Fibroblast of lung (primary cell): Measurements from ENCODE around the gene OR1A2. TPM values are rescaled to one million over a fixed set of nuclear protein-coding genes. Genes with fewer than 3 reads are reported as not detected.
"Not testable (repeated sequence)": the region's sequence is repeated elsewhere in the genome, so short reads cannot be mapped to it uniquely, and the experiment has no call there.

Source experiments
- DNase-seq, 2 donors: peaks; one replicate each; pipeline versions ENCODE4 v3.0.0 to v3.0.0-alpha.2; 2010; ENCODE audit warnings: low read depth in 2 of 2
- H2AFZ ChIP-seq: 2 replicates; pipeline ENCODE4 v1.5.1; 2012; ENCODE audit warnings: low read length, control low read depth, inconsistent platforms
- H3K27ac ChIP-seq: 2 replicates; pipeline ENCODE4 v1.5.1; 2011; ENCODE audit warnings: low read length, control low read depth; ENCODE audit not compliant: insufficient read depth
- H3K27me3 ChIP-seq: 2 replicates; pipeline ENCODE4 v1.5.1; 2011; ENCODE audit warnings: mild to moderate bottlenecking, low read length; ENCODE audit not compliant: control insufficient read depth, insufficient read depth
- H3K36me3 ChIP-seq: 2 replicates; pipeline ENCODE4 v1.5.1; 2011; ENCODE audit warnings: low read length; ENCODE audit not compliant: control insufficient read depth, insufficient read depth
- H3K4me1 ChIP-seq: 2 replicates; pipeline ENCODE4 v1.5.1; 2011; ENCODE audit warnings: low read length; ENCODE audit not compliant: control insufficient read depth, insufficient read depth; ENCODE audit errors: extremely low read depth
- H3K4me2 ChIP-seq: 2 replicates; pipeline ENCODE4 v1.5.1; 2011; ENCODE audit warnings: low read length, control low read depth; ENCODE audit not compliant: insufficient read depth; ENCODE audit errors: extremely low read depth
- H3K4me3 ChIP-seq, 4 experiments: fragments of 200-600 bp in 1 of 4; sonication (generic) in 1 of 4; replicated peaks in 1 of 4; 2 replicates each; pipeline ENCODE4 v1.5.1; 2011 to 2016; ENCODE audit warnings: low read length in 4 of 4, low read depth in 3 of 4, mild to moderate bottlenecking in 3 of 4, control low read depth in 2 of 4, inconsistent platforms in 1 of 4, mixed read lengths in 1 of 4; ENCODE audit not compliant: insufficient read depth in 1 of 4; ENCODE audit errors: control extremely low read depth in 1 of 4
- H3K79me2 ChIP-seq: 2 replicates; pipeline ENCODE4 v1.5.1; 2012; ENCODE audit warnings: mild to moderate bottlenecking, low read length, inconsistent platforms; ENCODE audit not compliant: control insufficient read depth, insufficient read depth
- H3K9ac ChIP-seq: 2 replicates; pipeline ENCODE4 v1.5.1; 2011; ENCODE audit warnings: mild to moderate bottlenecking, low read length, control low read depth; ENCODE audit not compliant: insufficient read depth
- H3K9me3 ChIP-seq: 2 replicates; pipeline ENCODE4 v1.5.1; 2012; ENCODE audit warnings: low read depth, low read length; ENCODE audit not compliant: control insufficient read depth, insufficient read depth
- H4K20me1 ChIP-seq: 2 replicates; pipeline ENCODE4 v1.5.1; 2011; ENCODE audit warnings: low read length; ENCODE audit not compliant: control insufficient read depth, insufficient read depth; ENCODE audit errors: extremely low read depth
- CTCF ChIP-seq, 2 donors: IDR thresholded peaks in 1 of 2; conservative IDR thresholded peaks in 1 of 2; 1 replicate in 1 of 2; 2 replicates in 1 of 2; pipeline ENCODE4 v1.5.1; 2011 to 2012; ENCODE audit warnings: low read length in 2 of 2, control low read depth in 1 of 2, inconsistent platforms in 1 of 2, low read depth in 1 of 2, mild to moderate bottlenecking in 1 of 2
- EZH2 ChIP-seq: IDR thresholded peaks from 2 replicates; pipeline ENCODE4 v1.5.1; 2012; ENCODE audit warnings: low read length, control low read depth, mild to moderate bottlenecking; ENCODE audit errors: missing control alignments
- polyA plus RNA-seq, 2 donors: library from polyadenylated mRNA; depleted of rRNA in 1 of 2; stranded (reverse) in 1 of 2; unstranded in 1 of 2; fragments of >200 nt; gene quantifications; 2 replicates each; pipeline ENCODE4 v1.2.1, GENCODE V29; 2011 to 2012; ENCODE audit warnings: missing spikeins in 1 of 2
- total RNA-seq: library from RNA; depleted of rRNA; stranded (reverse); fragments of >200 nt; gene quantifications from 2 replicates; pipeline ENCODE4 v1.2.1, GENCODE V29; 2014

OR1A2 gene
- total and polyA plus RNA-seq, 2 donors (not counting 1 experiment from before 2014, with no cell fraction given): not detected

GRCh38 chr17:3221850-3222249, 24.5 kb downstream of the OR1A2 start:
- no peak for TF ChIP-seq CTCF (conservative IDR thresholded peaks at IDR 0.05 in 1 of 2, IDR thresholded peaks at IDR 0.05 in 1 of 2; ENCODE audit: low read depth in 1 of 2, low read length in 2 of 2)
- no peak for TF ChIP-seq EZH2
- H2AFZ ChIP-seq: no peak overlapping the region
- no peak for DNase-seq

GRCh38 chr17:3222505-3222904, 25.2 kb downstream of the OR1A2 start:
- no peaks in the 10 kb centered on the region for H3K79me2 ChIP-seq
- H2AFZ ChIP-seq: no peak overlapping the region
- H3K9me3 ChIP-seq: no peaks in the 10 kb centered on the region
- H3K27me3 ChIP-seq: no peaks in the 10 kb centered on the region
- no peak for TF ChIP-seq CTCF (conservative IDR thresholded peaks at IDR 0.05 in 1 of 2, IDR thresholded peaks at IDR 0.05 in 1 of 2; ENCODE audit: low read depth in 1 of 2, low read length in 2 of 2)
- no peak for TF ChIP-seq EZH2
- no peak overlapping the region for H3K4me3 ChIP-seq
- H4K20me1 ChIP-seq: no peaks in the 10 kb centered on the region
- no peak for DNase-seq
- no peak overlapping the region for H3K4me2 ChIP-seq
- H3K27ac ChIP-seq: no peak overlapping the region
- no peaks in the 10 kb centered on the region for H3K36me3 ChIP-seq
- no peak overlapping the region for H3K9ac ChIP-seq
- H3K4me1 ChIP-seq: no peaks in the 10 kb centered on the region

More at GRCh38 chr17:3221850-3222249, 24.5 kb downstream of the OR1A2 start:
- Histone ChIP-seq H3K4me2 (no peak overlapping the region), H3K36me3 (no peaks in the 10 kb centered on the region), H3K27me3 (no peaks in the 10 kb centered on the region), H3K79me2 (no peaks in the 10 kb centered on the region), H4K20me1 (no peaks in the 10 kb centered on the region), H3K27ac (no peak overlapping the region), H3K9ac (no peak overlapping the region), H3K4me1 (no peaks in the 10 kb centered on the region), H3K9me3 (no peaks in the 10 kb centered on the region), H3K4me3 (no peak overlapping the region)

DNA sequence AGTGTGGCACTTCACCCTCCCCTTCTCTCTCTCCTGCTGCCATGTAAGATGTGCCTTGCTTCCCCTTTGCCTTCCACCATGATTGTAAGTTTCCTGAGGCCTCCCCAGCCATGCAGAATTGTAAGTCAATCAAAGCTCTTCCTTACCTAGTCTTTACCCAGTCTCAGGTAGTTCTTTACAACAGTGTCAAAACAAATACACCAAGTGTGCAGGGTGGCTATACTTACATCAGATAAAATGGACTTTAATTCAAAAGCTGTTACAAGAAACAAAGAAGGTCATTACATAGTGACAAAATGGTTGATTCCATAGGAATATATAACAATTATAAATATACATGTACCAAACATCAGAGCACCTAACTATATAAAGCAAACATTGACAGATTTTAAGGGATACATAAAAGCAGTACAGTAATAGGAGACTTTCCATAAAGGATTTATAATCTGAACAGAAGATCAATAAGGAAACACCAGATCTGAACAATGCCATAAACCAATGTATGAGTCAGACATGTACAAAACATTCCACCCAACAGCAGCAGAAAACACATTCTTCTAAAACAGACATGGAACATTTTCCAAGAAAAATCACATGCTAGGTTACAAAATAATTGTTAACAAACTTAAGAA, 27.5 kb downstream of the OR1A2 start:
- not testable (repeated sequence) for H3K4me1 ChIP-seq, H3K36me3 ChIP-seq, H3K4me3 ChIP-seq, H3K79me2 ChIP-seq, H2AFZ ChIP-seq, H3K27ac ChIP-seq, H3K9me3 ChIP-seq, DNase-seq, H3K4me2 ChIP-seq, H3K9ac ChIP-seq, H3K27me3 ChIP-seq, H4K20me1 ChIP-seq

DNA sequence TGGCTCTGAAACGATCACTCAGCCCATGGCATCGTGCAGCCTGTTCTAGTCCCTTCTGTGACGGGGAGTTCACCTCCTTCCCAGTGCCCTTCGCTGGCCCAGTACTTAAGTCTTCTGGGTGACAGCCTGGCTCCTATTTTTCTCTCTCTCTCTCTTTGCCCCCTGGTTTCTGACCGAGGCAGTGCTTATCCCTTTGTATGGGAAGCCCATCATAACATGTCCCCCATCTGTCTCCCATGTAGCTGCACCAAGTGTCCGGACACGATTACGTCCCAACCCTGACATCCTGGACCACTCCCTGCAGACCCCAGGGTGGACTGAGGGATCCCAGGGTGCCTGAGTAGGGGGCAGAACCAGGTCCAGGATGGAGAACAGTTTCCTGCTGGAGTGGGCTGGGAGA, 35.0 kb downstream of the OR1A2 start:
- not testable (repeated sequence) for H3K4me3 ChIP-seq, H4K20me1 ChIP-seq, H3K79me2 ChIP-seq, DNase-seq, H3K4me1 ChIP-seq, H2AFZ ChIP-seq, H3K4me2 ChIP-seq, H3K36me3 ChIP-seq, H3K27me3 ChIP-seq, H3K9me3 ChIP-seq, H3K27ac ChIP-seq, H3K9ac ChIP-seq

GRCh38 chr17:3238685-3239084, 41.4 kb downstream of the OR1A2 start:
- not testable (repeated sequence) for H3K4me1 ChIP-seq

More at GRCh38 chr17:3238685-3239084, 41.4 kb downstream of the OR1A2 start:
- not testable (repeated sequence) for H3K4me2 ChIP-seq, H3K79me2 ChIP-seq, H3K36me3 ChIP-seq, H3K4me3 ChIP-seq, DNase-seq, H3K9ac ChIP-seq, H2AFZ ChIP-seq, H3K27me3 ChIP-seq, H3K9me3 ChIP-seq, H4K20me1 ChIP-seq, H3K27ac ChIP-seq
